Esophagus muscularis mucosa (tissue), 4 donors: ENCODE data around the gene EDC3. TPM values are rescaled to one million over a fixed set of nuclear protein-coding genes. Genes with fewer than 3 reads are reported as not detected.
A peak's percentile ranks its signal among the peaks of the same experiment; 100 is the strongest.

Source experiments
- DNase-seq: peaks from one replicate; pipeline ENCODE4 v3.0.0-alpha.2; 2017; ENCODE audit errors: extremely low spot score
- H3K27ac ChIP-seq, 4 donors: fragments of 200-600 bp; sonication (generic); replicated peaks in 1 of 4; 1 replicate in 3 of 4; 2 replicates in 1 of 4; pipeline ENCODE4 v1.5.1; 2016 to 2019; ENCODE audit warnings: mild to moderate bottlenecking in 1 of 4
- H3K27me3 ChIP-seq, 4 donors: fragments of 200-600 bp; sonication (generic); one replicate each; pipeline versions ENCODE4 v1.5.1 to v1.6.0; 2016 to 2019
- H3K36me3 ChIP-seq, 4 donors: fragments of 200-600 bp; sonication (generic); one replicate each; pipeline ENCODE4 v1.5.1; 2016 to 2019
- H3K4me1 ChIP-seq, 4 donors: fragments of 200-600 bp; sonication (generic); one replicate each; pipeline ENCODE4 v1.5.1; 2016 to 2019
- H3K4me3 ChIP-seq, 4 donors: fragments of 200-600 bp; sonication (generic); 1 replicate in 2 of 4; 2 replicates in 2 of 4; pipeline ENCODE4 v1.5.1; 2016 to 2019; ENCODE audit warnings: mild to moderate bottlenecking in 4 of 4, moderate library complexity in 1 of 4
- H3K9me3 ChIP-seq, 4 donors: fragments of 200-600 bp; sonication (generic); 1 replicate in 3 of 4; 2 replicates in 1 of 4; pipeline ENCODE4 v1.5.1; 2016 to 2019
- EP300 ChIP-seq: sonication (generic); formaldehyde crosslinking; IDR thresholded peaks from one replicate; pipeline ENCODE4 v1.6.1; 2017; ENCODE audit warnings: antibody characterized with exemption
- POLR2A ChIP-seq: fragments of 450-650 bp; IDR thresholded peaks from one replicate; pipeline ENCODE4 v1.6.1; 2017; ENCODE audit warnings: antibody characterized with exemption, moderate library complexity, mild to moderate bottlenecking, low read depth
- POLR2AphosphoS5 ChIP-seq, 2 donors: sonication (generic); formaldehyde crosslinking; IDR thresholded peaks; one replicate each; pipeline ENCODE4 v1.6.1; 2017; ENCODE audit warnings: antibody characterized with exemption in 2 of 2
- WGBS: methylation state at CpG from one replicate; pipeline ENCODE4 v1.1.5; 2018; 5-methylcytosine and 5-hydroxymethylcytosine counted together
- intact Hi-C: fragments of 100-400 bp; cut with DNase I; formaldehyde crosslinking; loops from one replicate; pipeline ENCODE4 v1.15.1; 2023
- total RNA-seq, 4 donors: library from RNA; depleted of rRNA; stranded (reverse); fragments of >200 nt; gene quantifications; one replicate each; pipeline versions ENCODE4 v1.1.0 to v1.2.1, GENCODE V29; 2016
- TF ChIP-seq, protein P1 (sequence below), 3 experiments: fragments of 200-600 bp in 2 of 3; fragments of 450-650 bp in 1 of 3; sonication (generic) in 2 of 3; IDR thresholded peaks; one replicate each; pipeline ENCODE4 v1.5.1; 2017 to 2019; ENCODE audit warnings: antibody characterized with exemption in 3 of 3, mild to moderate bottlenecking in 2 of 3, moderate library complexity in 1 of 3

EDC3 gene
- total RNA-seq, 4 donors from 2014 or later, result 9.6 to 19.5 (median 17.9) TPM

DNA sequence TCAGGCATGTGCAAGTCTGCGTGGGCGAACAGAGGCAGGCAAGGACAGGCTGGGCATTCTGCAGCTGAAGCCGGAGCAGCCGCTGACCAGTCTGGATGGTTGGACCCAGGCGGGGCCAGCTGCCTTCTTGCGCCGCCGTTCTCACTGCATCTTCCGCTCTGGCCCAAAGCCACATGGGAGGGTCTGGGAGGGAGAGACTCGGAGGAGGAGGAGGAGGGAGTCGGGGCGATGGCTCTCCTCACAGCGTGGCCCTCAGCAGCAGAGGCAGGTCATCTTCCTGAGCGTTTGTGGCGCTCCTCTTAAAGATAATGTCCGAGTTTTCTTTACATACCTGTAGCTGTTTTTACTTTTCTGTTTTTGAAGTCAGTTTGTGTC, 74.3 kb downstream of the EDC3 start:
- Histone ChIP-seq H3K9me3 (no peaks in the 10 kb centered on the region), H3K4me3 (no peak overlapping the region), H3K27me3 (no peaks in the 10 kb centered on the region), H3K4me1 (peaks cover 42 to 55% (median 49%) of the 10 kb centered on the region in 4 donors), H3K27ac (no peak overlapping the region), H3K36me3 (peaks cover 75 to 82% (median 79%) of the 10 kb centered on the region in 4 donors)
- TF ChIP-seq POLR2AphosphoS5 (IDR thresholded peaks at IDR 0.05) (no peak), POLR2A (no peak), EP300 (no peak)
- TF ChIP-seq, protein P1, sequence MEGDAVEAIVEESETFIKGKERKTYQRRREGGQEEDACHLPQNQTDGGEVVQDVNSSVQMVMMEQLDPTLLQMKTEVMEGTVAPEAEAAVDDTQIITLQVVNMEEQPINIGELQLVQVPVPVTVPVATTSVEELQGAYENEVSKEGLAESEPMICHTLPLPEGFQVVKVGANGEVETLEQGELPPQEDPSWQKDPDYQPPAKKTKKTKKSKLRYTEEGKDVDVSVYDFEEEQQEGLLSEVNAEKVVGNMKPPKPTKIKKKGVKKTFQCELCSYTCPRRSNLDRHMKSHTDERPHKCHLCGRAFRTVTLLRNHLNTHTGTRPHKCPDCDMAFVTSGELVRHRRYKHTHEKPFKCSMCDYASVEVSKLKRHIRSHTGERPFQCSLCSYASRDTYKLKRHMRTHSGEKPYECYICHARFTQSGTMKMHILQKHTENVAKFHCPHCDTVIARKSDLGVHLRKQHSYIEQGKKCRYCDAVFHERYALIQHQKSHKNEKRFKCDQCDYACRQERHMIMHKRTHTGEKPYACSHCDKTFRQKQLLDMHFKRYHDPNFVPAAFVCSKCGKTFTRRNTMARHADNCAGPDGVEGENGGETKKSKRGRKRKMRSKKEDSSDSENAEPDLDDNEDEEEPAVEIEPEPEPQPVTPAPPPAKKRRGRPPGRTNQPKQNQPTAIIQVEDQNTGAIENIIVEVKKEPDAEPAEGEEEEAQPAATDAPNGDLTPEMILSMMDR (IDR thresholded peaks at IDR 0.05), result no peak
- no peak for DNase-seq
- intact Hi-C loops, result no loop called here
- 93% methylated on average over 10 of the region's 16 CpGs for WGBS

DNA sequence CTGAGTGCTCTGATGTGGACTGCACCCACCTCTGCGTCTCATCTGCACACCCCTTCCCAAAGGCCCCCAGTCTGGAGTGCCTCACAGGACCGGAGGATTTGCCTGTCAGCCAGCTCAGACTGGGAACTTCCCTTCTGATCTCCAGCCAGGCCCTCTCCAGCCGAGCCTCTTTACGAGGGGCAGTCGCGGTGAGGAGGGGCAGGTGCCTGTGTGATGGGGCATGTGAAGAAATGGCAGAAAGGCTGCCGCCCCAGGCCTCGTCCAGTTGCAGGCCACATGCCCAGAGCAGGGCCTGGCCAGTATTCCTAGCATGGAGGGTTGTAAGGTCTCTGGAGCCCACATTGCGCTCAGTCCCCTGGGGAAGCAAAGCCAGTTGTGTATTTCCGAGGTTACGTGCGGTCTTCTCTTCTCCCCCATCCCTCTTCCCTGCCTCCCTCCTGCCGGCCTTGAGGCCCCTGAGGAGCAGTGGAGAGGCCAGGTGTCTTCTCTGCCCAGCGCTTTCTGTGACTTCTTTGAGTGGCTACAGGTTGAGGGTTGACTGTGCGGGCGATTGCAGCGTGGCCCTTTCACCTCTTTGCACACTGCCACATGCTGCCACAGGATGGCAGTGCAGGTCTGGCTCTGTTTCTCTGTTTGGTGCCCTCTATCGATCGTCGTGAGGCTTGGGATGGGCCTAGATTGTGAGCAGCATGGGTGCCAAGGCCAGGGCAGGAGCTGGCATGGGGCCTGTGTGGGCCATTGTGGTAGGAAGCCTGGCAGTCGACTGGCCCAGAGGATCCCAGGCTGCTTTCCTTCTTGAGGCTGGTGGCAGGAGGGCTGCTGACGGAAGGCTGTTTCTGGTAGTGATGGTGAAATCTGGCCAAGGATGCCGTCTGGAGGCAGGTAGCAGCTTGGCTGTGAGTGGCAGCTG, 74.9 kb downstream of the EDC3 start:
- TF ChIP-seq POLR2A (no peak), POLR2AphosphoS5 (IDR thresholded peaks at IDR 0.05) (peak in 1 of 2 donors; percentile 8), EP300 (no peak)
- TF ChIP-seq, protein P1 (IDR thresholded peaks at IDR 0.05), result peak; percentile 47 to 65 (median 49)
- Histone ChIP-seq H3K27me3 (no peaks in the 10 kb centered on the region), H3K4me3 (no peak overlapping the region), H3K27ac (no peak overlapping the region), H3K4me1 (peaks cover 45 to 60% (median 52%) of the 10 kb centered on the region in 4 donors), H3K9me3 (no peaks in the 10 kb centered on the region), H3K36me3 (peaks cover 69 to 75% (median 73%) of the 10 kb centered on the region in 4 donors)
- WGBS, result 71% methylated on average over 8 of the region's 23 CpGs
- intact Hi-C loops, result no loop called here
- DNase-seq, result no peak

DNA sequence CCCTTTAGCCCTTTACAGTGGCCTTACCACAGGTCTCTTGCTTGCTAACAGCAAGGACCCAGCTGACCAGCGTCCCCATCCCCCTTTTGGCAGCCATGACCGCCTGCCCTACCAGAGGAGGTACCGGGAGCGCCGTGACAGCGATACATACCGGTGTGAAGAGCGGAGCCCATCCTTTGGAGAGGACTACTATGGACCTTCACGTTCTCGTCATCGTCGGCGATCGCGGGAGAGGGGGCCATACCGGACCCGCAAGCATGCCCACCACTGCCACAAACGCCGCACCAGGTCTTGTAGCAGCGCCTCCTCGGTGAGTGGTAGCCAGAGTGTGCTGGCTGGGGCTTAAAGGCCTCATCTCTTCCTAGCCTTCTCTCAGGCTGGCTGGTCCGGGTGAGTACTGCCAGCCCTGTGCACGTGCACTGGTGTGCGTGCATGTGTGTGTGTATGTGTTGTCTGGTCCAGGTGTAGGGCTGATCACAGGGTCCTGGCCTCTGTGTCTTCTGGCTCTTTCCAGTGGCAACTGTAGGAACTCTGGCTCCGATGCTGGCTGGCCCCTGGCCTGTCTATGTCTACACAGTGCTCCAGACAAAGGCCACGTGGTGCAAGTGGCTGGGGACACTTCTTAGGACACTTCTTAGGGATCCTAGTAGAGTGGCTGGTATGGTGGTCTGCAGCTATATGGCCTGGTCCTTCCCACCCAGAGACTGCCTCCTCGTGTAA, 75.7 kb downstream of the EDC3 start:
- Histone ChIP-seq H3K27me3 (no peaks in the 10 kb centered on the region), H3K9me3 (no peaks in the 10 kb centered on the region), H3K27ac (no peak overlapping the region), H3K36me3 (peaks cover 60 to 67% (median 65%) of the 10 kb centered on the region in 4 donors), H3K4me3 (no peak overlapping the region), H3K4me1 (peaks cover 45 to 62% (median 52%) of the 10 kb centered on the region in 4 donors)
- intact Hi-C loops, result no loop called here
- no peak for DNase-seq
- 93% methylated on average over 27 of the region's 27 CpGs for WGBS
- TF ChIP-seq EP300, result no peak
- no peak for TF ChIP-seq POLR2AphosphoS5 (IDR thresholded peaks at IDR 0.05)
- TF ChIP-seq, protein P1 (IDR thresholded peaks at IDR 0.05), result no peak
- no peak for TF ChIP-seq POLR2A

DNA sequence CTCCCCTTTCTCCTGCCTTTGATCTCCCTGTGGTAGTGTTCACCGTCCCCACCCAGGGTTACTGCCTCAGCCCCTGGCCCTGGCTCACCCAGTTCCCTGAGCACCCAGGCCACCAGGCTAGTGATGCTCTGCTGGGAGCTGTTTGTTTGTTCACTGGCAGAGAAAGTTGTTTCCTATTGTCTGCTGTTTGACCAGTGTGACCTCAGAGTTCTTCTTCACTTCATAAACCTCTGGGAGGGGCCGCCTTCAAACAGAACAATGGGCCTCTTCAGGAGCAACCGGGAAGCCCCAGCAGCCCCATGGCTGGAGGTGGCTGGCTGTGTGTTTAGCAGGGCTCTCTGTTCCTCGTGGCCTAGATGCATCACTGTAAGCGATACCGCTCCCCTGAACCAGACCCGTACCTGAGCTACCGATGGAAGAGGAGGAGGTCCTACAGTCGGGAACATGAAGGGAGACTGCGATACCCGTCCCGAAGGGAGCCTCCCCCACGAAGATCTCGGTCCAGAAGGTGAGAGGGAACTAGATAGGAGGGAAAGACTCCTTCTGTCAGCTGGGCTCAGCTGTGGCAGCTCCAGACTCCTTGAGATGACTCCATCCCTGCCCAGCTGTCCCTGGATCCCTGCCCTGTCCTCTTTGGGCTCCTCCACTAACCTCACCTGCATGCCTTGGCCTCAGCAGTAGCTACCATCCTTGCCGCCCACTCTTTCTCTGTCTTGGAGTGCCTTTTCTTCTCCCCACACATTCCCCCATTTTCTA, 76.8 kb downstream of the EDC3 start:
- Histone ChIP-seq H3K27ac (no peak overlapping the region), H3K9me3 (no peaks in the 10 kb centered on the region), H3K27me3 (no peaks in the 10 kb centered on the region), H3K36me3 (peaks cover 50 to 57% (median 54%) of the 10 kb centered on the region in 4 donors), H3K4me1 (peaks cover 50 to 71% (median 56%) of the 10 kb centered on the region in 4 donors), H3K4me3 (no peak overlapping the region)
- WGBS, result 81% methylated on average over 15 of the region's 15 CpGs
- intact Hi-C loops, result no loop called here
- no peak for DNase-seq
- TF ChIP-seq EP300 (no peak), POLR2AphosphoS5 (IDR thresholded peaks at IDR 0.05) (no peak), POLR2A (no peak)
- TF ChIP-seq, protein P1 (IDR thresholded peaks at IDR 0.05), result no peak
